Choroid plexus epithelial cell (primary cell): ENCODE data around the gene DUOXA1.
"Not testable (repeated sequence)": the region's sequence is repeated elsewhere in the genome, so short reads cannot be mapped to it uniquely, and the experiment has no call there.

Source experiments
- DNase-seq: peaks from one replicate; pipeline ENCODE4 v3.0.0-alpha.2; 2010; ENCODE audit warnings: low read depth
- H3K4me3 ChIP-seq: 2 replicates; pipeline ENCODE4 v1.5.1; 2011; ENCODE audit warnings: low read depth, mild to moderate bottlenecking, control low read depth, low read length, moderate library complexity
- TF ChIP-seq, protein P1 (sequence below): conservative IDR thresholded peaks from 2 replicates; pipeline ENCODE4 v1.5.1; 2011; ENCODE audit warnings: low read depth, mild to moderate bottlenecking, control low read depth, inconsistent platforms, low read length, moderate library complexity

Gene DUOXA1

DNA sequence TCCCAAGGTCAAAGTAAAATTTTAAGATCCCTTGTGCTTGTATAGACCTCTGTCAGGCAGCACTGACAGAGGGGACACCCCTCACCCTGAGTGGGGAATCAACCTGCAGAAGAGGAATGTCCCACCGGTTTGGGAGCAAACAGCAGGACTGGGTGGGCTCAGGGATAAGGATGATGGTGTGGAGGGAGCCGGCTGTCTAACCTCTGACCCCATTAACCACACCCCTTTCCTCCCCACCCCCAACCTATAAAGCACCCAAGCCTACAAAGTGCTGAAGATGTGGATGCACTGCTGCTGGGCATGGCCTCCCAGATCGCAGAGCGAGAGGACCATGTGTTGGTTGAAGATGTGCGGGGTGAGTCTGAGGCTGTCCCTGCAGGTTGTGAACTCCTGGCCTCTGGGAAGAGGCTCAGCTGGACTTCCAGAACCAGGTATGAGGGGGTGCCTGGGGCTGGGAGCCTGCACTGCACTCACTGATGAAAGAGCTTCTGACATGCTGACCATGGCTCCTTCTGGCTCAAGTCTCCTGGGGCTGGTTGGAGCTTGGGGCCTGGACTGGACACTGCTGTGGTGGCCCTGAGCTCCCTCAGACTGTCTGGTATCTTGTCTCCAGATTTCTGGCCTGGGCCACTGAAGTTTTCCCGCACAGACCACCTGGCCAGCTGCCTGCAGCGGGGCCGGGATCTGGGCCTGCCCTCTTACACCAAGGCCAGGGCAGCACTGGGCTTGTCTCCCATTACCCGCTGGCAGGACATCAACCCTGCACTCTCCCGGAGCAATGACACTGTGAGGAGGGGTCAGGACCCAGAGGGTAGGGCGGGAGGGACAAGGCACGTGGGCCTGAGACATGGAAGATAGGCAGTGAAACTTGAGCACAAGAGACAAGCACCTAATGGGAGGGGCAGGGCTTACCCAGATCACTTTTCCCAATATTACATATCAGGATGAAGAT, 9.4 kb upstream of the DUOXA1 start:
- DNase-seq = no peak
- H3K4me3 ChIP-seq = no peak overlapping the region
- TF ChIP-seq, protein P1, sequence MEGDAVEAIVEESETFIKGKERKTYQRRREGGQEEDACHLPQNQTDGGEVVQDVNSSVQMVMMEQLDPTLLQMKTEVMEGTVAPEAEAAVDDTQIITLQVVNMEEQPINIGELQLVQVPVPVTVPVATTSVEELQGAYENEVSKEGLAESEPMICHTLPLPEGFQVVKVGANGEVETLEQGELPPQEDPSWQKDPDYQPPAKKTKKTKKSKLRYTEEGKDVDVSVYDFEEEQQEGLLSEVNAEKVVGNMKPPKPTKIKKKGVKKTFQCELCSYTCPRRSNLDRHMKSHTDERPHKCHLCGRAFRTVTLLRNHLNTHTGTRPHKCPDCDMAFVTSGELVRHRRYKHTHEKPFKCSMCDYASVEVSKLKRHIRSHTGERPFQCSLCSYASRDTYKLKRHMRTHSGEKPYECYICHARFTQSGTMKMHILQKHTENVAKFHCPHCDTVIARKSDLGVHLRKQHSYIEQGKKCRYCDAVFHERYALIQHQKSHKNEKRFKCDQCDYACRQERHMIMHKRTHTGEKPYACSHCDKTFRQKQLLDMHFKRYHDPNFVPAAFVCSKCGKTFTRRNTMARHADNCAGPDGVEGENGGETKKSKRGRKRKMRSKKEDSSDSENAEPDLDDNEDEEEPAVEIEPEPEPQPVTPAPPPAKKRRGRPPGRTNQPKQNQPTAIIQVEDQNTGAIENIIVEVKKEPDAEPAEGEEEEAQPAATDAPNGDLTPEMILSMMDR = no peak

DNA sequence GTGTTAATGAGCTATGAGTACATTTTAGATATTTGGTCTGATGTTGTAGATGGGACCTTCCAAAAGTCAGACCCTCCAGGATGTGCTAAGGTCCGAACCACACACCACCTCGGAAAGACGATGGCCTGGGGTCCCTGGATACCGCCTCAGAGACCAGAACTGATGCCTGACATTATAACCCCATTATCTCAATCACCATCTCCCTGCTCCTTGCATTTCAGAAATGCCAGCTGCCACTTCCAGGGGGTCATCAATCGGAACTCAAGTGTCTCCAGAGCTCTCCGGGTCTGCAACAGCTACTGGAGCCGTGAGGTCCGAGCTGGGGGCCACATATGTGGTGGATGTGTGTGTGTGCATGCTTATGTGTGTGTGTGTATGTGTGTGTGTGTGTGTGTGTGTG, 8.0 kb upstream of the DUOXA1 start:
- H3K4me3 ChIP-seq = no peak overlapping the region
- no peak for DNase-seq
- TF ChIP-seq, protein P1 = no peak

DNA sequence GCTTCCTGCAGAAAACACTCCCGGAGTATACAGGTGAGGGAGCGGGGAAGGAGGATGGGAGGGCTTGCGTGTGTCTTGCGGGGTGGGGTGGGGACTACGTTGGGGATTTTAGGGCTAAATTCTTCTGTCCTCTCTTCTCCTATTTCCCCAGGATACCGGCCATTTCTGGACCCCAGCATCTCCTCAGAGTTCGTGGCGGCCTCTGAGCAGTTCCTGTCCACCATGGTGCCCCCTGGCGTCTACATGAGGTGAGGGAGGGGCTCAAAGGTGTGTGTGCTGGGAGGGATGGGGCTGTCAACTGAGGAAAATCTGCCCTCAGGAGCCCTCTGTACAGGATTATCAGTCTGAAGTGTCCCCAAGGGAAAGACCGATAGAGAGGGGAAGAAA, 6.7 kb upstream of the DUOXA1 start:
- DNase-seq = no peak
- H3K4me3 ChIP-seq = no peak overlapping the region
- TF ChIP-seq, protein P1 = peak; percentile 41

DNA sequence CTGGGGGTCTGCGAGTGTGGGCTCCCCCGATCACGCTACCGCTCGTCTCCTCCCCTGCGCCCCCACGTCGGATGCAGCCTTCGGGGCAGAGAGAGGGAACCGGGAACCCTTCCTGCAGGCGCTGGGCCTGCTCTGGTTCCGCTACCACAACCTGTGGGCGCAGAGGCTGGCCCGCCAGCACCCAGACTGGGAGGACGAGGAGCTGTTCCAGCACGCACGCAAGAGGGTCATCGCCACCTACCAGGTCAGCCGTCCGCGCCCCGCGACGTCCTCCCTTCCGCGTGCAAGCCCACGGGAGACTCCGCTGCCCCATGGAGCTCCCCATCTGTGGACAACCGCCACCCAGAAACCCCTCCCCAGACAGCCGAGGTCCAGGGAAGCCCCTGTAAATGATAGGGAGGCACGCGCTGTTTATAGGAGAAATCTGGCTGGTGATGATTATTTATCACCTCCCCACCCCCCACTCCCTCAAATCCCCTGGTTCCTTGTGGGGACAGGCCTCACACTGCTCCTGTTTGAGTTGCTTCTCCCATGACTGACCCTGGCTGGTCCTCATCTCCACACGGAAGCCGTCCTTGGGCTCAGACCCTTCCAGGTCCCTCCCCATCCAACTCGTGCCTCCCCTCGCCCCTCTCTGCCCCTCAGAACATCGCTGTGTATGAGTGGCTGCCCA, 6.2 kb upstream of the DUOXA1 start:
- not testable (repeated sequence) for H3K4me3 ChIP-seq, DNase-seq

DNA sequence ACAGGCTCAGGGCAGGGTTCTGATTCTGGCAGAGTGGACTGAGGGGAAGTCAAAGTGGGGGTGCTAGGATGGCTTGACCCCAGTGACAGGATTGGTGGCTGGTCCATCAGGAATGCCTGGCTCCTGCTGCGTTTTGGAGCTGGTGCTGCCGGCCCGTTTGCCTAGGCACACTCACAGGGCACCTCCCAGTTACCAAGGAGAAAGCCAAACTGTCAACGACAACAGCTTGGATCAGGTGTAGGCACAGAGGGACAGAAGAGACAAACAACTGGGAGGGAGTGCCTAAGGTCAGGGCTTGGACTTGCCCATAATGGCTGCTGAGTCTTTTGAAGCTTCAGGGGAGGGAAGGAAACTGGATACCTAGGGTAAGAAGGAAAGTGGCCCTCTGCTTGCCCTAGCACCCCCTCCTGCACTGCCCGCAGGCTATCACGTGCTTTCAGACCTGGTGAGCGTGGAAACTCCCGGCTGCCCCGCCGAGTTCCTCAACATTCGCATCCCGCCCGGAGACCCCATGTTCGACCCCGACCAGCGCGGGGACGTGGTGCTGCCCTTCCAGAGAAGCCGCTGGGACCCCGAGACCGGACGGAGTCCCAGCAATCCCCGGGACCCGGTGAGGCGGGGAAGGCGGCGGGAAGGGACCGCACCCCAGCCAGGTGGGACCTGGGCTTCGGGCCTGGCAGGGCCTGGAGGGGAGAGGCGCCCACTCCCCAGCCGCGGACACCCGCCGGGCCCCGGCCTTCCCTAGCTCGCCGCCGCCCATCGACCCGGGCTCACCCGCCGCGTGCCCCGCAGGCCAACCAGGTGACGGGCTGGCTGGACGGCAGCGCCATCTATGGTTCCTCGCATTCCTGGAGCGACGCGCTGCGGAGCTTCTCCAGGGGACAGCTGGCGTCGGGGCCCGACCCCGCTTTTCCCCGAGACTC, 5.3 kb upstream of the DUOXA1 start:
- no peak overlapping the region for H3K4me3 ChIP-seq
- DNase-seq = no peak

DNA sequence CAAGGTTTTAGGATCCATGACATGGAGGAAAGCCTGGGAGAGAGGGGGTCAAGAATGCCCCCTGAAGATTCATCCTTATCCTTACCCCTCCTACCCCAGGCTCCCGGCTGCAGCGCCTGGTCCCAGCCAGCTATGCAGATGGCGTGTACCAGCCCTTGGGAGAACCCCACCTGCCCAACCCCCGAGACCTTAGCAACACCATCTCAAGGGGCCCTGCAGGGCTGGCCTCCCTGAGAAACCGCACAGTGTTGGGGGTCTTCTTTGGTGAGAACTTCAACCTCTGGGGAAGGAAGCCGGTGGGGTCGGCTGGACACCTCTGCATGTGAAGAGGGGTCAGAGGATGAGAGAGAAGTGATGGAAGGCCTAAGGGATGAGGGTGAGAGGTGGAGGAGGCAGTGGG, 4.4 kb upstream of the DUOXA1 start:
- H3K4me3 ChIP-seq = no peak overlapping the region
- DNase-seq = no peak
- TF ChIP-seq, protein P1 = no peak

More for the DNA sequence above, 5.3 kb upstream of the DUOXA1 start:
- TF ChIP-seq, protein P1 = no peak

DNA sequence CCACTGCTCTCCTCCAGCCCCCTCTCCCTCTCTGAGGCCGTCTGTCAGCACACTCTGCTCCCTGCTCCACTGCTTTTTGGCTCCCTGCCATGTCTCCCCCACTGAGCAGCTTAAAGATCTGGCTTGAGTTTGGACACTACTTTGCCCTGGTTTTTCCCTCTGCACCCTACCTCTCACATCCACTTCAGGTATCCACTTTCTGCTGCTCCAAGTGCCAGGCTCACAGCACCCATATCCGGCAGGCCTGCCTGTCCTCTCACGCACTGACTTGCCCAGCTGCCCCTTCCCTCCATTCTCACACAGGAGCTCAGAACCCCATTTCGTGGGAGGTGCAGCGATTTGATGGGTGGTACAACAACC, 3.9 kb upstream of the DUOXA1 start:
- no peak overlapping the region for H3K4me3 ChIP-seq
- TF ChIP-seq, protein P1 = no peak
- DNase-seq = no peak
